HepG2 (cell line): ENCODE data around the gene EFNA2. TPM values are rescaled to one million over a fixed set of nuclear protein-coding genes. Genes with fewer than 3 reads are reported as not detected.
A peak's percentile ranks its signal among the peaks of the same experiment; 100 is the strongest.

Source experiments
- AHDC1 ChIP-seq: sonication (generic); formaldehyde crosslinking; IDR thresholded peaks from 2 replicates; pipeline ENCODE4 v1.5.1; 2020; ENCODE audit warnings: mild to moderate bottlenecking, missing genetic modification reagents, borderline replicate concordance
- ATF5 ChIP-seq: sonication (generic); formaldehyde crosslinking; IDR thresholded peaks from 2 replicates; pipeline ENCODE4 v1.4.0; 2020; ENCODE audit warnings: mild to moderate bottlenecking, low read depth, missing genetic modification reagents
- BORCS8-MEF2B ChIP-seq: sonication (generic); formaldehyde crosslinking; IDR thresholded peaks from 2 replicates; pipeline ENCODE4 v1.8.0; 2022; ENCODE audit warnings: mild to moderate bottlenecking, missing genetic modification reagents
- FLYWCH1 ChIP-seq: sonication (generic); formaldehyde crosslinking; IDR thresholded peaks from 2 replicates; pipeline ENCODE4 v1.8.1; 2023; ENCODE audit warnings: mild to moderate bottlenecking, missing genetic modification reagents
- FOXO4 ChIP-seq: sonication (generic); formaldehyde crosslinking; conservative IDR thresholded peaks from 2 replicates; pipeline ENCODE4 v1.8.1; 2023; ENCODE audit warnings: missing genetic modification reagents
- IRF9 ChIP-seq: sonication (generic); formaldehyde crosslinking; IDR thresholded peaks from 2 replicates; pipeline ENCODE4 v1.8.0; 2022; ENCODE audit warnings: missing genetic modification reagents, mild to moderate bottlenecking, borderline replicate concordance
- LCORL ChIP-seq, 2 experiments: fragments of 450-650 bp in 1 of 2; sonication (generic) in 1 of 2; formaldehyde crosslinking in 1 of 2; IDR thresholded peaks; 2 replicates each; pipeline versions ENCODE4 v1.5.0 to v1.6.1; 2017 to 2020; ENCODE audit warnings: antibody characterized with exemption in 1 of 2, missing genetic modification reagents in 1 of 2
- MAFK ChIP-seq, 2 experiments: IDR thresholded peaks in 1 of 2; conservative IDR thresholded peaks in 1 of 2; 2 replicates each; pipeline ENCODE4 v1.6.1; 2011; ENCODE audit warnings: improper control_type of control experiment in 2 of 2, low read length in 2 of 2
- RORA ChIP-seq: sonication (generic); formaldehyde crosslinking; IDR thresholded peaks from 2 replicates; pipeline ENCODE4 v1.5.0; 2020; ENCODE audit warnings: mild to moderate bottlenecking, missing genetic modification reagents, moderate library complexity
- SMYD3 ChIP-seq: sonication (generic); formaldehyde crosslinking; IDR thresholded peaks from 2 replicates; pipeline ENCODE4 v1.8.1; 2023; ENCODE audit warnings: mild to moderate bottlenecking, missing genetic modification reagents
- SNAI1 ChIP-seq: sonication (generic); formaldehyde crosslinking; IDR thresholded peaks from 2 replicates; pipeline ENCODE4 v1.5.0; 2020; ENCODE audit warnings: mild to moderate bottlenecking, missing genetic modification reagents, borderline replicate concordance
- ZNF12 ChIP-seq: sonication (generic); formaldehyde crosslinking; IDR thresholded peaks from 2 replicates; pipeline ENCODE4 v1.5.0; 2020; ENCODE audit warnings: missing genetic modification reagents
- ZNF331 ChIP-seq: sonication (generic); formaldehyde crosslinking; IDR thresholded peaks from 2 replicates; pipeline ENCODE4 v1.4.0; 2020; ENCODE audit warnings: missing genetic modification reagents
- ZNF510 ChIP-seq: sonication (generic); formaldehyde crosslinking; IDR thresholded peaks from 2 replicates; pipeline ENCODE4 v1.4.0; 2020; ENCODE audit warnings: low read depth, mild to moderate bottlenecking, missing genetic modification reagents
- ZNF547 ChIP-seq: sonication (generic); formaldehyde crosslinking; IDR thresholded peaks from 2 replicates; pipeline ENCODE4 v1.5.1; 2020; ENCODE audit warnings: mild to moderate bottlenecking, missing genetic modification reagents
- ZNF839 ChIP-seq: sonication (generic); formaldehyde crosslinking; IDR thresholded peaks from 2 replicates; pipeline ENCODE4 v1.4.0; 2020; ENCODE audit warnings: missing genetic modification reagents, mild to moderate bottlenecking, borderline replicate concordance
- ZNF891 ChIP-seq: sonication (generic); formaldehyde crosslinking; IDR thresholded peaks from 2 replicates; pipeline ENCODE4 v1.5.0; 2020; ENCODE audit warnings: mild to moderate bottlenecking, missing genetic modification reagents
- ZSCAN29 ChIP-seq: sonication (generic); formaldehyde crosslinking; conservative IDR thresholded peaks from 2 replicates; pipeline ENCODE4 v1.4.0; 2020; ENCODE audit warnings: mild to moderate bottlenecking, missing genetic modification reagents
- polyA plus RNA-seq, 8 experiments: library from polyadenylated mRNA; depleted of rRNA in 3 of 8; stranded (reverse) in 7 of 8; unstranded in 1 of 8; fragments of >200 nt; fragmentation: Illumina TruSeq in 4 of 8; extraction: Trizol in 4 of 8; gene quantifications; 2 replicates each; pipeline versions ENCODE4 v1.2.1 to v1.2.3, GENCODE V29; 2011 to 2016; ENCODE audit warnings: low read depth in 4 of 8, missing spikeins in 1 of 8, mixed read lengths in 1 of 8; ENCODE audit not compliant: insufficient read depth in 1 of 8
- total RNA-seq, 5 experiments: library from RNA; depleted of rRNA; stranded (reverse); fragments of >200 nt; fragmentation: Illumina TruSeq; extraction: Trizol; gene quantifications; 2 replicates each; pipeline ENCODE4 v1.2.3, GENCODE V29; 2016; ENCODE audit warnings: low read depth in 1 of 5

Gene EFNA2
- total and polyA plus RNA-seq, 2 of the 13 experiments (the other 11 are each of a cell fraction or from before 2014, with no cell fraction given) = 6.0 to 9.9 TPM

GRCh38 chr19:1253514-1254080 lies 32.1 kb upstream of the EFNA2 start (continued):
- TF ChIP-seq AHDC1 (CRISPR knock-in tag) (no peak), ZNF547 (CRISPR knock-in tag) (0 out of 2 replicates have a peak, but pooled peaks have one; percentile 27), LCORL (IDR thresholded peaks at IDR 0.05) (no peak), LCORL (CRISPR knock-in tag; IDR thresholded peaks at IDR 0.05) (peak; percentile 68), ATF5 (CRISPR knock-in tag) (no peak), ZSCAN29 (no peak), ZNF839 (CRISPR knock-in tag) (no peak; the same call in 1 of the 2 replicates), FLYWCH1 (CRISPR knock-in tag) (no peak), ZNF510 (CRISPR knock-in tag) (no peak), IRF9 (CRISPR knock-in tag) (no peak), SNAI1 (CRISPR knock-in tag) (0 out of 2 replicates have a peak, but pooled peaks have one; percentile 40), MAFK (conservative IDR thresholded peaks at IDR 0.05 in 1 of 2, IDR thresholded peaks at IDR 0.05 in 1 of 2; ENCODE audit: low read length in 2 of 2) (no peak), FOXO4 (CRISPR knock-in tag) (0 out of 2 replicates have a peak, but pooled peaks have one; percentile 80), SMYD3 (CRISPR knock-in tag) (no peak), ZNF891 (CRISPR knock-in tag) (no peak), ZNF12 (CRISPR knock-in tag) (no peak), BORCS8-MEF2B (CRISPR knock-in tag) (0 out of 2 replicates have a peak, but pooled peaks have one; percentile 24), ZNF331 (CRISPR knock-in tag) (no peak), RORA (CRISPR knock-in tag) (no peak)
